ENCODE data around the gene BPIFB6. TPM values are rescaled to one million over a fixed set of nuclear protein-coding genes. Genes with fewer than 3 reads are reported as not detected.

BPIFB6 gene
- total RNA-seq, 1 experiment from 2014 or later, result not detected

DNA sequence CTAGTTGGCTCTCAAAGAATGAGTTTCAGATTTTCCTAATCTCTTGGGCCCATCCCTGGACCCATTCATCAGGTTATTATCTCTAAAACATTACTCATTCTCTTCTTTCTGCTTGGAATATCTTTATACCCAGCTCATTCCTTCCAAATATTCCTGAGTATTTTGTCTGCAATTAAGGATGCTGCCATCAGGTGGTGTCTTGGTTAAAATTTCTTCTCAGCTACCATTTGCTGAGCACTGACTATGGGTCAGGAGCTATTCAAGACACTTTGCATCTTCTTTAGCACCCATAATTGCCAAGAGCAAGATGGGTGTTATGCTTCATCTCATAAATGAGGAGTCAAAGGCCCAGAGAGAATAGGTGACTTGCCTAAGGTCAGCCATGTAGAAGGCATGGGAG lies 35.6 kb upstream of the BPIFB6 start:
- TF ChIP-seq, protein P1, sequence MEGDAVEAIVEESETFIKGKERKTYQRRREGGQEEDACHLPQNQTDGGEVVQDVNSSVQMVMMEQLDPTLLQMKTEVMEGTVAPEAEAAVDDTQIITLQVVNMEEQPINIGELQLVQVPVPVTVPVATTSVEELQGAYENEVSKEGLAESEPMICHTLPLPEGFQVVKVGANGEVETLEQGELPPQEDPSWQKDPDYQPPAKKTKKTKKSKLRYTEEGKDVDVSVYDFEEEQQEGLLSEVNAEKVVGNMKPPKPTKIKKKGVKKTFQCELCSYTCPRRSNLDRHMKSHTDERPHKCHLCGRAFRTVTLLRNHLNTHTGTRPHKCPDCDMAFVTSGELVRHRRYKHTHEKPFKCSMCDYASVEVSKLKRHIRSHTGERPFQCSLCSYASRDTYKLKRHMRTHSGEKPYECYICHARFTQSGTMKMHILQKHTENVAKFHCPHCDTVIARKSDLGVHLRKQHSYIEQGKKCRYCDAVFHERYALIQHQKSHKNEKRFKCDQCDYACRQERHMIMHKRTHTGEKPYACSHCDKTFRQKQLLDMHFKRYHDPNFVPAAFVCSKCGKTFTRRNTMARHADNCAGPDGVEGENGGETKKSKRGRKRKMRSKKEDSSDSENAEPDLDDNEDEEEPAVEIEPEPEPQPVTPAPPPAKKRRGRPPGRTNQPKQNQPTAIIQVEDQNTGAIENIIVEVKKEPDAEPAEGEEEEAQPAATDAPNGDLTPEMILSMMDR (IDR thresholded peaks at IDR 0.05), result 0 out of 2 replicates have a peak, but pooled peaks have one; percentile 20
- TF ChIP-seq, protein P2, sequence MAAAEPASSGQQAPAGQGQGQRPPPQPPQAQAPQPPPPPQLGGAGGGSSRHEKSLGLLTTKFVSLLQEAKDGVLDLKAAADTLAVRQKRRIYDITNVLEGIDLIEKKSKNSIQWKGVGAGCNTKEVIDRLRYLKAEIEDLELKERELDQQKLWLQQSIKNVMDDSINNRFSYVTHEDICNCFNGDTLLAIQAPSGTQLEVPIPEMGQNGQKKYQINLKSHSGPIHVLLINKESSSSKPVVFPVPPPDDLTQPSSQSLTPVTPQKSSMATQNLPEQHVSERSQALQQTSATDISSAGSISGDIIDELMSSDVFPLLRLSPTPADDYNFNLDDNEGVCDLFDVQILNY (CRISPR knock-in tag; IDR thresholded peaks at IDR 0.05), result no peak
- H3K4me3 Mint-ChIP-seq, result no peak overlapping the region
- POLR2A ChIA-PET, result no interaction called here
- no peaks in the 10 kb centered on the region for H3K4me1 Mint-ChIP-seq
- no peak overlapping the region for H3K27ac Mint-ChIP-seq
- H3K9me3 Mint-ChIP-seq, result no peaks in the 10 kb centered on the region
- no peak for DNase-seq (ENCODE audit: low spot score)
- ATAC-seq, result no peak
- no peaks in the 10 kb centered on the region for H3K27me3 Mint-ChIP-seq (ENCODE audit: low read depth)
- CTCF ChIA-PET, result interaction anchor here (0.5 to 4.1 kb wide), 32 partner anchors 9 to 867 kb away, joined by 3 to 51 read pairs (median 5); partner anchors contain the start of genes BPIFB2, EFCAB8 and SUN5
- H3K36me3 Mint-ChIP-seq, result no peaks in the 10 kb centered on the region

DNA sequence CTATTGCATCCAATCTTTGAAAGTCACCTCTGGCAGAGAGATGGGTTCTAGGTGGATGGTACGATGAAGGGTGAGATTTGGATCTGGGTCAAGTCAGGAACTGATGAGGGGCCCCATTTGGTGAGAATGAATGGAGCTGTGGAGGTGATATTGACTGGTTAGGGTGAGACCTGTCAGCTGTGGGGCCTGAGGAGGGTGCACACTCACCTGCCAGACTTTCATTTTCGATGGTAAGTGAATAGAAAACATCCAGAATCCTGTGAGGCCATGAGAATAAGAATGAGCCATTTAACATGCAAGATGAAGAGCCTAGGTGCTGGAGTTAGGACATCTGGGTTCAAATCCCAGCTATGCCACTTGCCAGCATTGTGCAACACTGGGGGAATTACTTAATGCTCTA lies 34.0 kb upstream of the BPIFB6 start:
- Mint-ChIP-seq H3K27ac (no peak overlapping the region), H3K27me3 (ENCODE audit: low read depth) (no peaks in the 10 kb centered on the region), H3K4me3 (no peak overlapping the region), H3K4me1 (no peaks in the 10 kb centered on the region), H3K9me3 (no peaks in the 10 kb centered on the region), H3K36me3 (no peaks in the 10 kb centered on the region)
- TF ChIP-seq NFYB (CRISPR knock-in tag; conservative IDR thresholded peaks at IDR 0.05; ENCODE audit: low read depth) (no peak), NR3C1 (CRISPR knock-in tag; conservative IDR thresholded peaks at IDR 0.05; ENCODE audit: low read depth) (no peak), OVOL2 (CRISPR knock-in tag; IDR thresholded peaks at IDR 0.05; ENCODE audit: borderline replicate concordance) (no peak), ZNF219 (CRISPR knock-in tag; IDR thresholded peaks at IDR 0.05; ENCODE audit: borderline replicate concordance) (no peak), FOXJ3 (CRISPR knock-in tag; IDR thresholded peaks at IDR 0.05; ENCODE audit: borderline replicate concordance) (no peak), GTF2I (CRISPR knock-in tag; conservative IDR thresholded peaks at IDR 0.05) (no peak), MXD4 (CRISPR knock-in tag; IDR thresholded peaks at IDR 0.05; ENCODE audit: borderline replicate concordance) (no peak), ZNF423 (CRISPR knock-in tag; IDR thresholded peaks at IDR 0.05) (no peak), CREM (CRISPR knock-in tag; IDR thresholded peaks at IDR 0.05) (no peak), PRRX2 (CRISPR knock-in tag; IDR thresholded peaks at IDR 0.05) (no peak)
- TF ChIP-seq, protein P3, sequence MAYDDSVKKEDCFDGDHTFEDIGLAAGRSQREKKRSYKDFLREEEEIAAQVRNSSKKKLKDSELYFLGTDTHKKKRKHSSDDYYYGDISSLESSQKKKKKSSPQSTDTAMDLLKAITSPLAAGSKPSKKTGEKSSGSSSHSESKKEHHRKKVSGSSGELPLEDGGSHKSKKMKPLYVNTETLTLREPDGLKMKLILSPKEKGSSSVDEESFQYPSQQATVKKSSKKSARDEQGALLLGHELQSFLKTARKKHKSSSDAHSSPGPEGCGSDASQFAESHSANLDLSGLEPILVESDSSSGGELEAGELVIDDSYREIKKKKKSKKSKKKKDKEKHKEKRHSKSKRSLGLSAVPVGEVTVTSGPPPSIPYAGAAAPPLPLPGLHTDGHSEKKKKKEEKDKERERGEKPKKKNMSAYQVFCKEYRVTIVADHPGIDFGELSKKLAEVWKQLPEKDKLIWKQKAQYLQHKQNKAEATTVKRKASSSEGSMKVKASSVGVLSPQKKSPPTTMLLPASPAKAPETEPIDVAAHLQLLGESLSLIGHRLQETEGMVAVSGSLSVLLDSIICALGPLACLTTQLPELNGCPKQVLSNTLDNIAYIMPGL (CRISPR knock-in tag; IDR thresholded peaks at IDR 0.05), result no peak
- TF ChIP-seq, protein P4, sequence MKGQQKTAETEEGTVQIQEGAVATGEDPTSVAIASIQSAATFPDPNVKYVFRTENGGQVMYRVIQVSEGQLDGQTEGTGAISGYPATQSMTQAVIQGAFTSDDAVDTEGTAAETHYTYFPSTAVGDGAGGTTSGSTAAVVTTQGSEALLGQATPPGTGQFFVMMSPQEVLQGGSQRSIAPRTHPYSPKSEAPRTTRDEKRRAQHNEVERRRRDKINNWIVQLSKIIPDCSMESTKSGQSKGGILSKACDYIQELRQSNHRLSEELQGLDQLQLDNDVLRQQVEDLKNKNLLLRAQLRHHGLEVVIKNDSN (CRISPR knock-in tag; IDR thresholded peaks at IDR 0.05), result no peak
- ATAC-seq (no peak), DNase-seq (ENCODE audit: low spot score) (no peak)
- ChIA-PET POLR2A (no interaction called here), CTCF (interaction anchor here (1.2 to 4.1 kb wide), 3 partner anchors 8 to 219 kb away, joined by 3 to 51 read pairs (median 3); partner anchors contain the start of gene SUN5)

DNA sequence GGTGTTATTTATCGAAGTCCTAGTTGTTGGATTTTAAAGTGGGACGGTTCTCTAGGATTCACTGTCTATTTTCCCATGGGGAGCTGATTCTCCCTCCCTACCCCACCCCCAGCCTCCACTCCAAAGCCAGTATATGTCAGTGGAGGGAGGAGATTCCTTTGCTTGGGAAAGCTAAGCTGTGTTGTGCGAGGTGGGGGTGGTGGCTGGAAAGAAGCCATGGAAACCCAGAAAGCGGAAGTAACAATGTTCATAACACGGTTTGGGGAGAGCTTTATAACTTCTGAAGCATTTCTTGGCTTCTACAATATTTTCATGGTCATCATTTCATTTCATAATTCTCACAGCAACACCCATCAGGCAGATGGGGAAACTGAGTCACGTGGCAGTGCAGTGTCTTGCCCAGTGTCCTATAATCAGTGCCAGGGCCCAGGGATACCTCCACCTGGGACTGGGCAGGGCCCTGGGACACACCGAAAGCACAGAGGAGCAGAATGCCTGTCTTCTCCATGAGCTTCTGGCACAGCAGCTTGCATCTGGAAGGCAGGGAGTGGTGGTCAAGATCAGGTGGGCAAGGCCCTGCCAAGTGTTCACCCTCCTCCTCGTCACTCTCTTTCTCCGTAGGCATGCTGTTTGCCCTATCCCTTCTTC lies 31.7 kb upstream of the BPIFB6 start:
- Mint-ChIP-seq H3K4me3 (no peak overlapping the region), H3K27me3 (ENCODE audit: low read depth) (no peaks in the 10 kb centered on the region), H3K27ac (no peak overlapping the region), H3K36me3 (no peaks in the 10 kb centered on the region), H3K9me3 (no peaks in the 10 kb centered on the region), H3K4me1 (no peaks in the 10 kb centered on the region)
- ATAC-seq, result no peak
- no peak for TF ChIP-seq GRHL2 (CRISPR knock-in tag; IDR thresholded peaks at IDR 0.05; ENCODE audit: insufficient replicate concordance, severe bottlenecking)
- DNase-seq (ENCODE audit: low spot score), result no peak
- POLR2A ChIA-PET, result no interaction called here
- CTCF ChIA-PET, result interaction anchor here (1.2 to 1.6 kb wide), 2 partner anchors 96 to 98 kb away, joined by 5 to 6 read pairs; no protein-coding TSS in a partner anchor
